Measurements from ENCODE around the gene MSH3.
"Not testable (repeated sequence)": the region's sequence is repeated elsewhere in the genome, so short reads cannot be mapped to it uniquely, and the experiment has no call there.

DNA sequence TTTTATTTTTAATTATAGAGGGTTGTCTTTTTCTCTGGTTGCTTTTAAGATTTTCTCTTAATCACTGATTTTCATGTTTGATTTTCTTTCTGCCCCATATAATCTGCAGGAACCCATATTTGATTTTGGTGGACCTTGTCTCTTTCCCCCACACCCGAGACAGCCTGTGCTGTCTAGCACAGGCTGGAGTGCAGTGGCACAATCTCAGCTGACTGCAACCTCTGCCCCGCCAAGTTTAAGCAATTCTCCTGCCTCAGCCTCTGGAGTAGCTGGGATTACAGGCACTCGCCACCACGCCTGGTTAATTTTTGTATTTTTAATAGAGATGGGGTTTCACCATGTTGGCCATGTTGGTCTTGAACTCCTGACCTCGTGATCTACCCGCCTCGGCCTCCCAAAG, 6.2 kb downstream of the MSH3 start:
- TF ChIP-seq, protein P1, sequence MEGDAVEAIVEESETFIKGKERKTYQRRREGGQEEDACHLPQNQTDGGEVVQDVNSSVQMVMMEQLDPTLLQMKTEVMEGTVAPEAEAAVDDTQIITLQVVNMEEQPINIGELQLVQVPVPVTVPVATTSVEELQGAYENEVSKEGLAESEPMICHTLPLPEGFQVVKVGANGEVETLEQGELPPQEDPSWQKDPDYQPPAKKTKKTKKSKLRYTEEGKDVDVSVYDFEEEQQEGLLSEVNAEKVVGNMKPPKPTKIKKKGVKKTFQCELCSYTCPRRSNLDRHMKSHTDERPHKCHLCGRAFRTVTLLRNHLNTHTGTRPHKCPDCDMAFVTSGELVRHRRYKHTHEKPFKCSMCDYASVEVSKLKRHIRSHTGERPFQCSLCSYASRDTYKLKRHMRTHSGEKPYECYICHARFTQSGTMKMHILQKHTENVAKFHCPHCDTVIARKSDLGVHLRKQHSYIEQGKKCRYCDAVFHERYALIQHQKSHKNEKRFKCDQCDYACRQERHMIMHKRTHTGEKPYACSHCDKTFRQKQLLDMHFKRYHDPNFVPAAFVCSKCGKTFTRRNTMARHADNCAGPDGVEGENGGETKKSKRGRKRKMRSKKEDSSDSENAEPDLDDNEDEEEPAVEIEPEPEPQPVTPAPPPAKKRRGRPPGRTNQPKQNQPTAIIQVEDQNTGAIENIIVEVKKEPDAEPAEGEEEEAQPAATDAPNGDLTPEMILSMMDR (IDR thresholded peaks at IDR 0.05) = not testable (repeated sequence)
- not testable (repeated sequence) for TF ChIP-seq POLR2A, EP300 (IDR thresholded peaks at IDR 0.05)

All from suprapubic skin (tissue), 3 donors.